ENCODE data around the gene PTPRJ. TPM values are rescaled to one million over a fixed set of nuclear protein-coding genes. Genes with fewer than 3 reads are reported as not detected.
A peak's percentile ranks its signal among the peaks of the same experiment; 100 is the strongest.

Gene PTPRJ
- total RNA-seq, 2 donors from 2014 or later: 36.6 to 50.6 TPM

- no peak for ATAC-seq (replicated peaks in 1 of 2)
- Mint-ChIP-seq H3K9me3 (no peaks in the 10 kb centered on the region), H3K4me1 (ENCODE audit: low read depth) (peaks cover 86% of the 10 kb centered on the region), H3K27ac (peak overlapping the region; percentile 13), H3K27me3 (ENCODE audit: low read depth) (no peaks in the 10 kb centered on the region), H3K4me3 (peak overlapping the region in 1 of 2 donors; percentile 8), H3K36me3 (ENCODE audit: insufficient read depth in 2 of 2) (peaks cover under 1 to 9% of the 10 kb centered on the region in 2 donors)
- no peak for DNase-seq
These were observed 52.4 kb downstream of the PTPRJ start for GRCh38 chr11:48032721-48033120.

- Mint-ChIP-seq H3K27ac (peak overlapping the region; percentile 48), H3K4me3 (no peak overlapping the region), H3K27me3 (ENCODE audit: low read depth) (no peaks in the 10 kb centered on the region), H3K9me3 (no peaks in the 10 kb centered on the region), H3K36me3 (ENCODE audit: insufficient read depth in 2 of 2) (peaks cover 3 to 9% of the 10 kb centered on the region in 2 donors), H3K4me1 (ENCODE audit: low read depth) (peaks cover 74% of the 10 kb centered on the region)
- ATAC-seq (replicated peaks in 1 of 2): no peak
- DNase-seq: no peak
These were observed 53.6 kb downstream of the PTPRJ start for GRCh38 chr11:48033918-48034341.

GRCh38 chr11:48034926-48035871 is 54.8 kb downstream of the PTPRJ start:
- H3K9me3 Mint-ChIP-seq: no peaks in the 10 kb centered on the region
- H3K27me3 Mint-ChIP-seq (ENCODE audit: low read depth): no peaks in the 10 kb centered on the region
- H3K4me1 Mint-ChIP-seq (ENCODE audit: low read depth): peaks cover 68% of the 10 kb centered on the region
- peak overlapping the region; percentile 0 for H3K27ac Mint-ChIP-seq
- no peak for DNase-seq
- peak overlapping the region; percentile 33 to 59 for H3K4me3 Mint-ChIP-seq
- ATAC-seq (replicated peaks in 1 of 2): peak; percentile 23 to 54
- peaks cover 3 to 9% of the 10 kb centered on the region in 2 donors for H3K36me3 Mint-ChIP-seq (ENCODE audit: insufficient read depth in 2 of 2)

- peaks cover 64% of the 10 kb centered on the region for H3K4me1 Mint-ChIP-seq (ENCODE audit: low read depth)
- DNase-seq (no peak), ATAC-seq (replicated peaks in 1 of 2) (peak; percentile 67 to 69)
- H3K27ac Mint-ChIP-seq: peak overlapping the region; percentile 0
- peaks cover 3 to 10% of the 10 kb centered on the region in 2 donors for H3K36me3 Mint-ChIP-seq (ENCODE audit: insufficient read depth in 2 of 2)
- H3K9me3 Mint-ChIP-seq: no peaks in the 10 kb centered on the region
- peak overlapping the region; percentile 33 to 59 for H3K4me3 Mint-ChIP-seq
- H3K27me3 Mint-ChIP-seq (ENCODE audit: low read depth): no peaks in the 10 kb centered on the region
These were observed 55.7 kb downstream of the PTPRJ start for GRCh38 chr11:48036011-48036410.

- ATAC-seq (replicated peaks in 1 of 2) (no peak), DNase-seq (no peak)
- Mint-ChIP-seq H3K27ac (peak overlapping the region; percentile 41), H3K4me3 (peak overlapping the region; percentile 23), H3K9me3 (no peaks in the 10 kb centered on the region), H3K4me1 (ENCODE audit: low read depth) (peaks cover 59% of the 10 kb centered on the region), H3K36me3 (ENCODE audit: insufficient read depth in 2 of 2) (peaks cover 3 to 11% of the 10 kb centered on the region in 2 donors), H3K27me3 (ENCODE audit: low read depth) (no peaks in the 10 kb centered on the region)
These were observed 56.1 kb downstream of the PTPRJ start for GRCh38 chr11:48036466-48036865.

GRCh38 chr11:48037709-48038468 is 57.5 kb downstream of the PTPRJ start:
- H3K4me3 Mint-ChIP-seq: no peak overlapping the region
- no peak overlapping the region for H3K27ac Mint-ChIP-seq
- peaks cover 3 to 10% of the 10 kb centered on the region in 2 donors for H3K36me3 Mint-ChIP-seq (ENCODE audit: insufficient read depth in 2 of 2)
- ATAC-seq (replicated peaks in 1 of 2): no peak
- H3K27me3 Mint-ChIP-seq (ENCODE audit: low read depth): no peaks in the 10 kb centered on the region
- H3K4me1 Mint-ChIP-seq (ENCODE audit: low read depth): peaks cover 56% of the 10 kb centered on the region
- no peaks in the 10 kb centered on the region for H3K9me3 Mint-ChIP-seq
- DNase-seq: no peak

GRCh38 chr11:48040830-48041444 is 60.6 kb downstream of the PTPRJ start:
- Mint-ChIP-seq H3K4me3 (no peak overlapping the region), H3K27ac (no peak overlapping the region), H3K4me1 (ENCODE audit: low read depth) (peaks cover 56% of the 10 kb centered on the region), H3K27me3 (ENCODE audit: low read depth) (no peaks in the 10 kb centered on the region), H3K36me3 (ENCODE audit: insufficient read depth in 2 of 2) (peaks cover 3 to 6% of the 10 kb centered on the region in 2 donors), H3K9me3 (no peaks in the 10 kb centered on the region)
- ATAC-seq (replicated peaks in 1 of 2) (no peak), DNase-seq (no peak)

GRCh38 chr11:48041877-48042695 is 61.7 kb downstream of the PTPRJ start:
- no peaks in the 10 kb centered on the region for H3K27me3 Mint-ChIP-seq (ENCODE audit: low read depth)
- peak overlapping the region; percentile 46 to 84 for H3K4me3 Mint-ChIP-seq
- peaks cover 51% of the 10 kb centered on the region for H3K4me1 Mint-ChIP-seq (ENCODE audit: low read depth)
- DNase-seq: no peak
- peak overlapping the region; percentile 93 for H3K27ac Mint-ChIP-seq
- H3K9me3 Mint-ChIP-seq: no peaks in the 10 kb centered on the region
- peaks cover 3 to 4% of the 10 kb centered on the region in 2 donors for H3K36me3 Mint-ChIP-seq (ENCODE audit: insufficient read depth in 2 of 2)
- peak in 1 of 2 donors; percentile 41 for ATAC-seq (replicated peaks in 1 of 2)

GRCh38 chr11:48043111-48043990 is 63.0 kb downstream of the PTPRJ start:
- peaks cover 63% of the 10 kb centered on the region for H3K4me1 Mint-ChIP-seq (ENCODE audit: low read depth)
- DNase-seq: no peak
- H3K4me3 Mint-ChIP-seq: peak overlapping the region; percentile 46 to 84
- no peaks in the 10 kb centered on the region for H3K9me3 Mint-ChIP-seq
- H3K36me3 Mint-ChIP-seq (ENCODE audit: insufficient read depth in 2 of 2): peaks cover 3 to 4% of the 10 kb centered on the region in 2 donors
- H3K27ac Mint-ChIP-seq: peak overlapping the region; percentile 93
- no peaks in the 10 kb centered on the region for H3K27me3 Mint-ChIP-seq (ENCODE audit: low read depth)
- peak; percentile 47 to 51 for ATAC-seq (replicated peaks in 1 of 2)

- H3K27ac Mint-ChIP-seq: no peak overlapping the region
- no peaks in the 10 kb centered on the region for H3K27me3 Mint-ChIP-seq (ENCODE audit: low read depth)
- peaks cover 69% of the 10 kb centered on the region for H3K4me1 Mint-ChIP-seq (ENCODE audit: low read depth)
- no peaks in the 10 kb centered on the region for H3K9me3 Mint-ChIP-seq
- DNase-seq (no peak), ATAC-seq (replicated peaks in 1 of 2) (peak in 1 of 2 donors; percentile 18)
- peaks cover 3 to 4% of the 10 kb centered on the region in 2 donors for H3K36me3 Mint-ChIP-seq (ENCODE audit: insufficient read depth in 2 of 2)
- peak overlapping the region; percentile 9 to 46 for H3K4me3 Mint-ChIP-seq
These were observed 63.7 kb downstream of the PTPRJ start for GRCh38 chr11:48043991-48044512.

GRCh38 chr11:48044577-48044976 is 64.2 kb downstream of the PTPRJ start:
- Mint-ChIP-seq H3K27ac (no peak overlapping the region), H3K9me3 (no peaks in the 10 kb centered on the region), H3K4me1 (ENCODE audit: low read depth) (peaks cover 69% of the 10 kb centered on the region), H3K36me3 (ENCODE audit: insufficient read depth in 2 of 2) (peaks cover 3 to 4% of the 10 kb centered on the region in 2 donors), H3K27me3 (ENCODE audit: low read depth) (no peaks in the 10 kb centered on the region), H3K4me3 (no peak overlapping the region)
- ATAC-seq (replicated peaks in 1 of 2) (no peak), DNase-seq (no peak)

Data from activated T-cell treated with anti-CD3 and anti-CD28 coated beads, Interleukin-2, amount 50 U/mL, for 72 hours (primary cell).